NCI-H146 treated with DMSO at 0.1 percent for 48 hours (cell line): ENCODE data around the gene CNN2.

Experiments
- DNase-seq: peaks from one replicate; lab custom pipeline; 2025; ENCODE audit not compliant: unreplicated experiment; lab: John Stamatoyannopoulos, UW

Gene CNN2

DNA sequence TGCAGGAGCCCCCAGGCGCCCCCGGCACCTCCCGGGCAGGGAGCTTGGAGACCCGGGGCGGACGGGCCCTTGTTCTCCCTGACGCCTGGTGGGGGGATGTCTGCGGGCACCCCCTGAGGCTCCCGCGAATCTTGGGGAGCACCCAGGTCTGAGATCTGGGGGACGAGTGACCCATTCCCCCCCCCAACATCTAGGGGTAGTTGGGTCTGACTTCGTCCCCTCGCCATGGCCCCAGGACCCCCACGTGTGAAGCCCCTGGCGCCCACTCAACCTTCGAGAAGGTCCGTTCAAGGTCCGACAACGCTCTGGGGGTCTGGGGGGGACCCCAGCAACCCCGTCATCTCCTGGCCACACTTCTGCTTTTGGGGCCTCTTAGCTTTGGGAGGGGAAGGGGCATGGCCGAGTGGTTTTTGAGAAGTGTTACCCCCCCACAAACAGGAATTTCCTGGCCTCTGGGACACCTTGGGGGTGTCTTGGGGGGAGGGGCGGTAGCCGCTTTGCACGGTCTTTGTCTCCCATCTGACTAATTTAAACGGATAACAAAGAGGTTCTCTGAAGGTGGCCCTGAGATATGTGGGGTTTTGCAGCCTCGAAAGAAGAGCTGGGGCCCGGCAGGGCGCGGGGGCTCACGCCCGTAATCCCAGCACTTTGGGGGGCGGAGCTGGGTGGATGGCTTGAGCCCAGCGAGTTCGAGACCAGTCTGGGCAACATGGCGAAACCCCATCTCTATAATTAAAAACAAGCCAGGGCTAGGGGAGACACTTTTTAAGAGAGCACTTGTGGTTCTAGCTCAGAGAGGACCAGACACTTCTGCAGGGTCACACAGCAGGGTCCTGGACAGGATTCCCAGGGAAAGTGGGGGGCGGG is 608 bp downstream of the CNN2 start:
- no peak for DNase-seq

GRCh38 chr19:1027650-1028061 is 1.2 kb downstream of the CNN2 start:
- DNase-seq = no peak

DNA sequence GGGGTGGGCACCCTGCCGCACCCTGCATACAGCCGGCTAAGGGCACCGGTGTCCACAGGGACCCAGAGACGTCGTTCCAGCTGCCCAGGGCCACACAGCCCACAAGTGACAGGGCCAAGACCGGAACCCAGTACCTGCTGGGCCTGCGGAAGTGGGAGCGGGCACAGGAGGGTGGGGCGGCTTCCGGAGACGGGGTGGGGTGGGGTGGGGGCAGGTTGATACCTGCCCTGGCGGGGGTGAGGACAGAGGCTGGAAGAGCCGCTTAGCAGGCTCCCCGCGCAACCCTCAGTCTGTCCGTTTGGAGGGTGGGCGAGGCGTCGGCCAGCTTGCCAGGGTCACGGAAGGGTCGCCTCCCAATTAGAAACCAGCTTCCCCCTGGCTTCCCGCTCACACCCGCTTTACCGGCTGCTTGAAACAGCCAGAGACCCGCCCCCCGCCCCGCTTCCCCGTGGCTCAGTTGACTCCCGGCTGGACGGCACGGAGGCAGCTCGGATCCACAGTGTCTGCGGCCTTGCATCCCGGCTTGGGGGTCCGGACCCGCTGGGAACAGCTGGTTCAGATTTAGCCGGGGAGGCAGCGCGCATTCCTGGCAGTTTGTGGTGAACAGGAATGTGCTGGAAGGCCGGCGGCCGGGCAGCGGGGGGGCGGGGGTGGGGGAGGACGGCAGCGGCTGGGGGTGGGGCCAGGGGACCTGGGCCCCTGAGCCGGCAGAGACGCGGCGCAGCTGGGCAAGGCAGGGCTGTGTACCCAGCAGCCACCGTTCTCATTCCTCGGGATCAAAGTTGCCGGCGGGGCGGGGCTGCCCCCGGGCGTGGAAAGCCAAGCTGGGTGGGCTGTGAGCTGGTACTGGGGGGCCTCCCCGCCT is 1.9 kb downstream of the CNN2 start:
- DNase-seq = no peak

GRCh38 chr19:1032264-1032867 is 6.0 kb downstream of the CNN2 start:
- no peak for DNase-seq

DNA sequence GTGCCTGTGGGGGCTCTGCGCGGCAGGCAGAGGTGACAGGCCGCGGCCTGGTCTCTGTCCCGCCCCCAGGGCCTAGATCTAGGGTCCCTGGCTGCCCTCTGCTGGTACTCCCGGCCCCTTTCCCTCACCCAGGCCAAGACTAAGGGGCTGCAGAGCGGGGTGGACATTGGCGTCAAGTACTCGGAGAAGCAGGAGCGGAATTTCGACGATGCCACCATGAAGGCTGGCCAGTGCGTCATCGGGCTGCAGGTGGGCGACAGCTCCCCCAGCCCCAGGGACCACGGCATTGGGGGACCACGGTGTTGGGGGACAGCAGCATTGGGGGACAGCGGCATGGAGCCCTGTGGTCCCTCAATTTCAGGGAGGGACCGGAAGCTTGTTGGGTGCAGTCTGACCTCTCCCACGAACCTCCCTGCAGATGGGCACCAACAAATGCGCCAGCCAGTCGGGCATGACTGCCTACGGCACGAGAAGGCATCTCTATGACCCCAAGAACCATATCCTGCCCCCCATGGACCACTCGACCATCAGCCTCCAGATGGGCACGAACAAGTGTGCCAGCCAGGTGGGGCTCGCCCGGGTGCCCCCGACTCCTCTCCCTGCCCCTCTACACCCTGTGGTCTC is 9.7 kb downstream of the CNN2 start:
- no peak for DNase-seq

DNA sequence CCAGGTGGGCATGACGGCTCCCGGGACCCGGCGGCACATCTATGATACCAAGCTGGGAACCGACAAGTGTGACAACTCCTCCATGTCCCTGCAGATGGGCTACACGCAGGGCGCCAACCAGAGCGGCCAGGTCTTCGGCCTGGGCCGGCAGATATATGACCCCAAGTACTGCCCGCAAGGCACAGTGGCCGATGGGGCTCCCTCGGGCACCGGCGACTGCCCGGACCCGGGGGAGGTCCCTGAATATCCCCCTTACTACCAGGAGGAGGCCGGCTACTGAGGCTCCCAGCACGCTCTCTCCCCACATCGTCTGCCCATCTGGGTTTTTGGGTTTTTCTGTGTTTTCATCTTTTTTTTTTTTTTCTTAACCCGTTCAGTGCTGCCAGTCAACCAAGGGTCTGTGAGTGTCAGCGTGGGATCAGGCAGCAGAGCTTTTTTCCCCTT is 11.2 kb downstream of the CNN2 start:
- DNase-seq = no peak

DNA sequence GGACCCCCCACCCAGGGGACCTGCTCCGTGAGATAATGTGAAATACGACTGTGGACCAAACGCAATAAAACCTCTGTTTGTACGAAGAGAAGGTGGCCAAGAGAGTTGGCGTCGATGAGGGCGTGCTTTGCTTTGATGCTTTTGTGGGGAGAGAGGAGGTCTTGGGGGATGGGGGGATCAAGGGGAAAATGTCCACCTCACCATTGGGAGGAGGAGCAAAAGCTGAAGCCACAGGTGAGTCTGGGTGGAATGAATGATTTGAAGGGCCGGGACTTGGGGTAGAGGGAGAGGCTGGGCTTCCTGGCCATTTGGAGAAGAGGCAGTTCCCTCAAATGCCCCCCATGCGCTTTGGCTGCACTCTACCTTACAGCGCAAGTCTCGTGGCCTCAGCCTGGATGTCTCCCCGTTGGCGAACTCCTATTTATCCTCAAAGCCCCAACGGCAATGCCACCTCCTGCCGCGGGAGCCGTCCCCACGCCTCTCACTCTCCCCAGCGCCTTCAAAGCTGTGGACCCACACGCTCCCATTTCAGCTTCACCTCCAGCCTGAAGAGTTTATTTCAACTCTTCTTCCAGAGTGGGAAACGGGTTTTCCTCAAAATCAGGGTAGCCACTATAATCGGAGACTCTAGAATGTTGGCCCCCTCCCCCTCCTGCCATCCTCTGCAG is 12.7 kb downstream of the CNN2 start:
- no peak for DNase-seq

- DNase-seq = peak; percentile 80
Measured at GRCh38 chr19:1039646-1040475, 13.5 kb downstream of the CNN2 start, which contains the start of gene ABCA7. Gene ABCA7 (plus strand): TSS chr19:1040107. CDS start chr19:1041362, 1,255 bp downstream.

- DNase-seq = peak; percentile 44
Measured at GRCh38 chr19:1040476-1041271, 14.3 kb downstream of the CNN2 start.

DNA sequence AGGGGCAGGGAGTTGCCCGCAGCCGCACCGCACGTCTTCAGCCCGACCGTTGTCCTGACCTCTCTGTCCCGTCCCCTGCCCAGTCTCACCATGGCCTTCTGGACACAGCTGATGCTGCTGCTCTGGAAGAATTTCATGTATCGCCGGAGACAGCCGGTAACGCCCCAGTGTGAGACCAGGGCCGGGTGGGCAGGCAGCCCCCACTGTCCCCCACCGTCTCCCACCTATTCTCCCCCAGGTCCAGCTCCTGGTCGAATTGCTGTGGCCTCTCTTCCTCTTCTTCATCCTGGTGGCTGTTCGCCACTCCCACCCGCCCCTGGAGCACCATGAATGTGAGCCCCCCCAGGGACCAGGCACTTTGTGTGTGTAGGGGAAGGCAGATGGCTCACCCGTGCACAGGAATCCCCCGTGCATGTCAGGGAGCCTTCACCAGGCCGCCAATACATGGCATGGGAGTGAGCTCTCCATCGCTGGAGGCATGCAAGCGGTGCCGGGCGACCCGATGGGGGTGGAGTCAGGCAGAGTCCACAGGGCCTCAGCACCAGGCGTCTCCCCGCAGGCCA is 14.9 kb downstream of the CNN2 start:
- no peak for DNase-seq

DNA sequence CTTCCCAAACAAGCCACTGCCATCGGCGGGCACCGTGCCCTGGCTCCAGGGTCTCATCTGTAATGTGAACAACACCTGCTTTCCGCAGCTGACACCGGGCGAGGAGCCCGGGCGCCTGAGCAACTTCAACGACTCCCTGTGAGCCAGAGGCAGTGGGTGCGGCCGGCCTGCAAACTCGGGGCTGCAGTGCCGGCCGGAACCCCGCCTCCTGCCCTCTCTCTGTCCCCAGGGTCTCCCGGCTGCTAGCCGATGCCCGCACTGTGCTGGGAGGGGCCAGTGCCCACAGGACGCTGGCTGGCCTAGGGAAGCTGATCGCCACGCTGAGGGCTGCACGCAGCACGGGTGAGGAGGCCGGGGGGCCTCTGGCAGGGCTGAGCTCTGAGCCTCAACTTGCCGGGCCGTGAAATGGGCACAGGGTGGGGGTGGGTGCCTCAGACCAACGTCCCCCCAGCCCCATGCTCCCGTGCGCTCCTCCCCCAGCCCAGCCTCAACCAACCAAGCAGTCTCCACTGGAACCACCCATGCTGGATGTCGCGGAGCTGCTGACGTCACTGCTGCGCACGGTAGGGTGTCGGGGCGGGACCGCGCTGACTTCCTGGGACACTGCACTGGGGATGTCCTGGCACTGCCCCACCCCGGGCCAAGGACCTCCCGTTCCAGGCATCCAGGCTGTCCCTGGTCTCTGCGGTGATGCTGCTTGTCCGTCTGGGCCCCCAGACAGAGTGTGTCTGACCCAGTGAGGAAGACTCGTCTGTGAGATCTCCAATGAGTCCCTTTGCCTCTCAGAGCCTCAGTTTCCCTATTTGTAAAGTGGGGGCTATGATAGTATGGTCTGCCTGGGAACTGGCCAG is 15.7 kb downstream of the CNN2 start:
- no peak for DNase-seq

DNA sequence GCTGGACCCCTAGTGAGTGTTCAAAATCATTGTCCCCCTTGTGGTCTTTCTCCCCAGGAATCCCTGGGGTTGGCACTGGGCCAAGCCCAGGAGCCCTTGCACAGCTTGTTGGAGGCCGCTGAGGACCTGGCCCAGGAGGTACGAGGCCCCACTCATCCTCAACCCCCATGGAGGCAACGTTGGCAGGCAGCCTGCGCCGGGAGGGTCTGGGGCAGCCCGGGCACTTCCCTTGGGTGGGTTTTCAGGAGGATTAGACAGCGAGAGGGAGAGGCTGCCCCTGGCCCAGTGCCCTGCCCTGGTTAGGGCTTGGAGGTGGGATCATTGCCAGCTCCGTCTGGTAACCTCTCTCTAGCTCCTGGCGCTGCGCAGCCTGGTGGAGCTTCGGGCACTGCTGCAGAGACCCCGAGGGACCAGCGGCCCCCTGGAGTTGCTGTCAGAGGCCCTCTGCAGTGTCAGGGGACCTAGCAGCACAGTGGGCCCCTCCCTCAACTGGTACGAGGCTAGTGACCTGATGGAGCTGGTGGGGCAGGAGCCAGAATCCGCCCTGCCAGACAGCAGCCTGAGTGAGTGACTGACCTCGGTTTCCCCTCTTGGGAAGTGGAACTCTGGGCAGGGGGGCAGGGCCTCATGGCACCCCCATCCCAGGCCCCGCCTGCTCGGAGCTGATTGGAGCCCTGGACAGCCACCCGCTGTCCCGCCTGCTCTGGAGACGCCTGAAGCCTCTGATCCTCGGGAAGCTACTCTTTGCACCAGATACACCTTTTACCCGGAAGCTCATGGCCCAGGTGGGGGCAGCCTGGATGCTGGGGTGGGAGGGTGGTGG is 16.5 kb downstream of the CNN2 start:
- no peak for DNase-seq

DNA sequence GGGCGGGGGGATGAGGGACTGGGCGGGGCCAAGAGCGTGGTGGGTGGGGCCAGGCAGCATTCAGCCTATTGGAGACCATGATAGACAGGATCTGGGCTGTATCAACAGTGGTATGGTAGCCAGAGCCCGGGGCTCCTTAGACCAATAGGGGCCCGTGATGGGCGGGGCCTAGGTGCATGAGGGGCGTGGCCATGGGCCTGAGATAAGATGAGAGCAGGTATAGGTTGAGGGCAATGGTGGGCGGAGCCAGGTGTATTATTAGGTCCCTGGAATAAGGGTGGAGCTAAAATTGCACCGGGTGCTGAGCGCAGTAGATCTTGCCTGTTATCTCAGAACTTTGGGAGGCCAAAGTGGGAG is 18.8 kb downstream of the CNN2 start:
- no peak for DNase-seq

GRCh38 chr19:1046117-1046626 is 19.8 kb downstream of the CNN2 start:
- DNase-seq = no peak

DNA sequence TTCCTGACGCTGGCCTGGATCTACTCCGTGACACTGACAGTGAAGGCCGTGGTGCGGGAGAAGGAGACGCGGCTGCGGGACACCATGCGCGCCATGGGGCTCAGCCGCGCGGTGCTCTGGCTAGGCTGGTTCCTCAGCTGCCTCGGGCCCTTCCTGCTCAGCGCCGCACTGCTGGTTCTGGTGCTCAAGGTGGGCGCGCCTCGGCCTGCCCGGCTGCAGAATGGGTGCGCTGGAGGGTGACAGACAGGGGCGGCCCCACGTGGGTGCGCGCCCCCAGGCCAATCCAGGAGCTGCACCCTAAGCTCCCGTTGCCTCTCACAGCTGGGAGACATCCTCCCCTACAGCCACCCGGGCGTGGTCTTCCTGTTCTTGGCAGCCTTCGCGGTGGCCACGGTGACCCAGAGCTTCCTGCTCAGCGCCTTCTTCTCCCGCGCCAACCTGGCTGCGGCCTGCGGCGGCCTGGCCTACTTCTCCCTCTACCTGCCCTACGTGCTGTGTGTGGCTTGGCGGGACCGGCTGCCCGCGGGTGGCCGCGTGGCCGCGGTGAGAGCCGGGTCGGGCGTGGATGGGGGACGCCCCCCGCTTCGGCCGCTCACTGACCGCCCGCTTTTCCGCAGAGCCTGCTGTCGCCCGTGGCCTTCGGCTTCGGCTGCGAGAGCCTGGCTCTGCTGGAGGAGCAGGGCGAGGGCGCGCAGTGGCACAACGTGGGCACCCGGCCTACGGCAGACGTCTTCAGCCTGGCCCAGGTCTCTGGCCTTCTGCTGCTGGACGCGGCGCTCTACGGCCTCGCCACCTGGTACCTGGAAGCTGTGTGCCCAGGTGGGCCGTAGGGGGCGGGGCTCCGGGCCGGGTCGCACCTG is 20.7 kb downstream of the CNN2 start:
- DNase-seq = no peak

DNA sequence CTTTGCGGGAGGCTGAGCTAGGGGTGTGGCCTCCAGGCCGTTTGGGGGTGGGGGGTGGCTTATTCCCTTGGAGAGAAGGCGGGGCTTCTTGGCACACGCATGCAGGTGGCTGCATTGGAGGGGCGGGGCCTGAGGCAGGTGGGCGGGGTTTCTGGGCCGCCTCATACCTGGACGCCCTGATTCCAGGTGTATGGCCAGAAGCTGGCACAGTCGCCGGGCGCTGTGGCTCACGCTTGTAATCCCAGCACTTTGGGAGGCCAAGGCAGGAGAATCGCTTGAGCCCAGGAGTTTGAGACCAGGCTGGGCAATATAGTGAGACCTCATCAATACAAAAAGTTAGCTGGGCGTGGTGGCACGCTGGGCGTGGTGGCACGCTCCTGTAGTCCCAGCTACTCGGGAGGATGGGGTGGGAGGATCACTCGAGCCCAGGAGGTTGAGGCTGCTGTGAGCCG is 21.3 kb downstream of the CNN2 start:
- no peak for DNase-seq
